Sigmoid colon (tissue), 4 donors: ENCODE measurements around the gene ZC3H13.

Experiments
- CTCF ChIP-seq, 4 experiments: fragments of 450-650 bp in 3 of 4; fragments of 200-600 bp in 1 of 4; IDR thresholded peaks; one replicate each; pipeline ENCODE4 v1.5.1; 2016 to 2019; ENCODE audit warnings: antibody characterized with exemption in 4 of 4, mild to moderate bottlenecking in 3 of 4, moderate library complexity in 2 of 4
- POLR2A ChIP-seq, 2 donors: fragments of 450-650 bp; IDR thresholded peaks; one replicate each; pipeline ENCODE4 v1.6.1; 2016; ENCODE audit warnings: antibody characterized with exemption in 2 of 2, mild to moderate bottlenecking in 2 of 2, moderate library complexity in 2 of 2
- POLR2AphosphoS5 ChIP-seq, 4 donors: sonication (generic); formaldehyde crosslinking; IDR thresholded peaks; one replicate each; pipeline ENCODE4 v1.6.1; 2017; ENCODE audit warnings: antibody characterized with exemption in 4 of 4

GRCh38 chr13:45943965-45944364 is 108.6 kb downstream of the ZC3H13 start:
- TF ChIP-seq CTCF (IDR thresholded peaks at IDR 0.05) (no peak), POLR2AphosphoS5 (IDR thresholded peaks at IDR 0.05) (no peak), POLR2A (IDR thresholded peaks at IDR 0.05) (no peak)
